Measurements from ENCODE around the gene CEBPA.

CEBPA gene

GRCh38 chr19:33278403-33279269, 23.7 kb downstream of the CEBPA start:
- H3K27ac ChIP-seq (ENCODE audit: low read length): no peak overlapping the region
- peaks cover 0 to 2% of the 10 kb centered on the region in 2 donors for H3K27me3 ChIP-seq (ENCODE audit: control insufficient read depth in 1 of 2, insufficient read depth in 2 of 2, low read length in 2 of 2)
- H3K9ac ChIP-seq (ENCODE audit: low read length in 2 of 2): no peak overlapping the region
- no peaks in the 10 kb centered on the region for H3K9me3 ChIP-seq (ENCODE audit: control insufficient read depth in 2 of 2, low read length in 2 of 2)
- H3K36me3 ChIP-seq (ENCODE audit: control insufficient read depth in 2 of 2, insufficient read depth in 2 of 2, low read length in 2 of 2): no peaks in the 10 kb centered on the region
- peaks cover 13% of the 10 kb centered on the region for H3K4me1 ChIP-seq (ENCODE audit: control insufficient read depth, insufficient read depth, low read length)
- no peak overlapping the region for H3K4me3 ChIP-seq (ENCODE audit: low read length in 2 of 2)

GRCh38 chr19:33278023-33278402, 24.3 kb downstream of the CEBPA start:
- H3K36me3 ChIP-seq (ENCODE audit: control insufficient read depth in 2 of 2, insufficient read depth in 2 of 2, low read length in 2 of 2): no peaks in the 10 kb centered on the region
- no peak overlapping the region for H3K4me3 ChIP-seq (ENCODE audit: low read length in 2 of 2)
- H3K4me1 ChIP-seq (ENCODE audit: control insufficient read depth, insufficient read depth, low read length): peaks cover 17% of the 10 kb centered on the region
- H3K9ac ChIP-seq (ENCODE audit: low read length in 2 of 2): no peak overlapping the region
- H3K27ac ChIP-seq (ENCODE audit: low read length): no peak overlapping the region
- no peaks in the 10 kb centered on the region for H3K9me3 ChIP-seq (ENCODE audit: control insufficient read depth in 2 of 2, low read length in 2 of 2)
- H3K27me3 ChIP-seq (ENCODE audit: control insufficient read depth in 1 of 2, insufficient read depth in 2 of 2, low read length in 2 of 2): peaks cover 0 to 2% of the 10 kb centered on the region in 2 donors

GRCh38 chr19:33277434-33277833, 24.9 kb downstream of the CEBPA start:
- Histone ChIP-seq H3K9me3 (ENCODE audit: control insufficient read depth in 2 of 2, low read length in 2 of 2) (no peaks in the 10 kb centered on the region), H3K36me3 (ENCODE audit: control insufficient read depth in 2 of 2, insufficient read depth in 2 of 2, low read length in 2 of 2) (no peaks in the 10 kb centered on the region), H3K4me3 (ENCODE audit: low read length in 2 of 2) (no peak overlapping the region), H3K4me1 (ENCODE audit: control insufficient read depth, insufficient read depth, low read length) (peaks cover 17% of the 10 kb centered on the region), H3K27me3 (ENCODE audit: control insufficient read depth in 1 of 2, insufficient read depth in 2 of 2, low read length in 2 of 2) (peaks cover 0 to 2% of the 10 kb centered on the region in 2 donors), H3K27ac (ENCODE audit: low read length) (no peak overlapping the region), H3K9ac (ENCODE audit: low read length in 2 of 2) (no peak overlapping the region)

GRCh38 chr19:33275933-33276619, 26.3 kb downstream of the CEBPA start:
- no peak overlapping the region for H3K27ac ChIP-seq (ENCODE audit: low read length)
- no peak overlapping the region for H3K4me3 ChIP-seq (ENCODE audit: low read length in 2 of 2)
- H3K9ac ChIP-seq (ENCODE audit: low read length in 2 of 2): no peak overlapping the region
- peaks cover 17% of the 10 kb centered on the region for H3K4me1 ChIP-seq (ENCODE audit: control insufficient read depth, insufficient read depth, low read length)
- H3K9me3 ChIP-seq (ENCODE audit: control insufficient read depth in 2 of 2, low read length in 2 of 2): no peaks in the 10 kb centered on the region
- peaks cover 0 to 1% of the 10 kb centered on the region in 2 donors for H3K27me3 ChIP-seq (ENCODE audit: control insufficient read depth in 1 of 2, insufficient read depth in 2 of 2, low read length in 2 of 2)
- H3K36me3 ChIP-seq (ENCODE audit: control insufficient read depth in 2 of 2, insufficient read depth in 2 of 2, low read length in 2 of 2): no peaks in the 10 kb centered on the region

GRCh38 chr19:33275559-33275932, 26.8 kb downstream of the CEBPA start:
- Histone ChIP-seq H3K27ac (ENCODE audit: low read length) (no peak overlapping the region), H3K4me1 (ENCODE audit: control insufficient read depth, insufficient read depth, low read length) (peaks cover 17% of the 10 kb centered on the region), H3K4me3 (ENCODE audit: low read length in 2 of 2) (no peak overlapping the region), H3K9ac (ENCODE audit: low read length in 2 of 2) (no peak overlapping the region), H3K9me3 (ENCODE audit: control insufficient read depth in 2 of 2, low read length in 2 of 2) (no peaks in the 10 kb centered on the region), H3K36me3 (ENCODE audit: control insufficient read depth in 2 of 2, insufficient read depth in 2 of 2, low read length in 2 of 2) (no peaks in the 10 kb centered on the region), H3K27me3 (ENCODE audit: control insufficient read depth in 1 of 2, insufficient read depth in 2 of 2, low read length in 2 of 2) (no peaks in the 10 kb centered on the region)

DNA sequence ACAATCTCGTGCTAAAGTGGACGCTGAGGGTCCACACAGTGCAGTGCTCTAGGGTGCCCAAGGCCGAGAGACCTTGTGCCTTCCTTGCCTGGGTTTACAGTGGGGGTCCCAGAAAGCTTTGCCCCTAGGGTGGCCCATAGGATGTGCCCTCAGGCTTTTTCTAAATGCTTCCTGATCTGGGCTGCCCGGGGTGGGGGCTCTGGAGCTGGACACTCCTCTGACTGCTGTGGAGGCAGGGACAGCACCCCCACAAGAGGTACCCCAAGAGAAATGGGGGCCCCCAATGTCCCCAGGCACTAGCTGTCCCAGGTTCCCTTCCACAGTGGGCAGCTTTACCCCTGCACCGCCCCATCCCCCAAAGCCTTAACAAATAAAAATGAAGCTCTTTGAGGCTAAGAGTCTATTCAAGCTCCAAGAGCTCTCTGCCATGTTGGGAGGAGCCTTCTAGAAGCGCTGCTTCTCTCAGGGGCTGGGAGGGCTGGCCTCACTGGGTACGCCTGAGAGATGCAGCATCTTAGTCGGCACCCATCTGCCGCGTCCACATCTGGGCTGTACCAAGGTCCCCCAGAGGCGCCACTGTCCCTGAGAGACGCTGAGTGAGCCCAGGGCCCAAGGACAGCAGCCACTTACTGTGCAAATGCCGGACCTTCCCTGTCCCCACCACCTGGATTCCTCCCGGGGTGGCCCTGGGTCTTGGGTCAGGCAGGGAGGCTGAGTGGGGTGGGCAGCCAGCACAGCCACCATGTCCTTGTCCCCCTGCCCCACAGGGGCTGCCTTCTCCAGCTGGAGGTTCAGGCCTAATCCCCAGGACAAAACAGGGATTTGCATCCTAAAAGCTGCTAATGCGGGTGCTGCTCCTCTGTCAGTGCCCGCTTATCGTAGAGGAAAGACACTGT, 27.4 kb downstream of the CEBPA start:
- H3K9me3 ChIP-seq (ENCODE audit: control insufficient read depth in 2 of 2, low read length in 2 of 2): no peaks in the 10 kb centered on the region
- no peak overlapping the region for H3K4me3 ChIP-seq (ENCODE audit: low read length in 2 of 2)
- peaks cover 17% of the 10 kb centered on the region for H3K4me1 ChIP-seq (ENCODE audit: control insufficient read depth, insufficient read depth, low read length)
- H3K27me3 ChIP-seq (ENCODE audit: control insufficient read depth in 1 of 2, insufficient read depth in 2 of 2, low read length in 2 of 2): no peaks in the 10 kb centered on the region
- H3K9ac ChIP-seq (ENCODE audit: low read length in 2 of 2): no peak overlapping the region
- H3K36me3 ChIP-seq (ENCODE audit: control insufficient read depth in 2 of 2, insufficient read depth in 2 of 2, low read length in 2 of 2): no peaks in the 10 kb centered on the region
- H3K27ac ChIP-seq (ENCODE audit: low read length): no peak overlapping the region

GRCh38 chr19:33273881-33274662, 28.3 kb downstream of the CEBPA start:
- Histone ChIP-seq H3K9me3 (ENCODE audit: control insufficient read depth in 2 of 2, low read length in 2 of 2) (no peaks in the 10 kb centered on the region), H3K4me3 (ENCODE audit: low read length in 2 of 2) (no peak overlapping the region), H3K9ac (ENCODE audit: low read length in 2 of 2) (no peak overlapping the region), H3K27me3 (ENCODE audit: control insufficient read depth in 1 of 2, insufficient read depth in 2 of 2, low read length in 2 of 2) (no peaks in the 10 kb centered on the region), H3K36me3 (ENCODE audit: control insufficient read depth in 2 of 2, insufficient read depth in 2 of 2, low read length in 2 of 2) (no peaks in the 10 kb centered on the region), H3K27ac (ENCODE audit: low read length) (no peak overlapping the region), H3K4me1 (ENCODE audit: control insufficient read depth, insufficient read depth, low read length) (peaks cover 17% of the 10 kb centered on the region)

- H3K9ac ChIP-seq (ENCODE audit: low read length in 2 of 2): no peak overlapping the region
- no peaks in the 10 kb centered on the region for H3K36me3 ChIP-seq (ENCODE audit: control insufficient read depth in 2 of 2, insufficient read depth in 2 of 2, low read length in 2 of 2)
- H3K27me3 ChIP-seq (ENCODE audit: control insufficient read depth in 1 of 2, insufficient read depth in 2 of 2, low read length in 2 of 2): no peaks in the 10 kb centered on the region
- H3K27ac ChIP-seq (ENCODE audit: low read length): no peak overlapping the region
- peaks cover 17% of the 10 kb centered on the region for H3K4me1 ChIP-seq (ENCODE audit: control insufficient read depth, insufficient read depth, low read length)
- no peak overlapping the region for H3K4me3 ChIP-seq (ENCODE audit: low read length in 2 of 2)
- no peaks in the 10 kb centered on the region for H3K9me3 ChIP-seq (ENCODE audit: control insufficient read depth in 2 of 2, low read length in 2 of 2)
Observed at GRCh38 chr19:33273065-33273736, 29.1 kb downstream of the CEBPA start.

DNA sequence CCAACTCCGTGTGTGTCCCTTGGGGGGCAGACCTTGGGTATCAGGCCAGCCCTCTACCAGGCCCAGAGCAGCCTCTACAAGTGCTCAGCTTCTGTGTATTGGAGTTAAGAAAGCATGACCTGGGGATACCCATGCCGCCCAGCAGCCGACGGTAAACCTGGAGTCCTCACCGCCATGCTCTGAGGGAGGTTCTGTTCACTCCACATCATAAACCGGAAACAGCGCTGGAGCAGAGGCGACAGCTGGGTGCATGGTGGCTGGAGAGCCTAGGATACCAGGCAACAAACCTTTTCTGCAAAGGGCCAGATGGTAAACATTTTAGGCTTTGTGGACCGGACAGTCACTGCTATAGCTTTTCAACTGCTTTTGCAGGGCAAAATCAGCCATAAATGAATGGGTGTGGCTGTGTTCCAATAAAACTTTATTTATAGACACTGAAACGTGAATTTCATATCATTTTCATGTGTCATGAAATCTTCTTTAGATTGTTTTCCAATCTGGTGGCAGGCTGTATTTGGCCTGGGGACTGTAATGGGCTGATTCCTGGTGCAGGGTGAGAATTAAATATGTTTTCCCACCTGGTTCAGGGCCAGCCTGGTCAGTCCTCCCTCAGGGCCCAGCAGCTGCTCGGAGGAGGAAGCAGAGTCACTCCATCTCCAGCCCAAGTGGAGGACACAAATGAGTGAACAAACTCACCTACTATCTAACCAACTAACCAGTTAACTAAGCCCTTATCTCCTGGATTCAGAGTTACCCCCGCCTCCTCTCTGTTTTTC, 30.9 kb downstream of the CEBPA start:
- no peaks in the 10 kb centered on the region for H3K27me3 ChIP-seq (ENCODE audit: control insufficient read depth in 1 of 2, insufficient read depth in 2 of 2, low read length in 2 of 2)
- H3K4me3 ChIP-seq (ENCODE audit: low read length in 2 of 2): no peak overlapping the region
- H3K36me3 ChIP-seq (ENCODE audit: control insufficient read depth in 2 of 2, insufficient read depth in 2 of 2, low read length in 2 of 2): no peaks in the 10 kb centered on the region
- no peak overlapping the region for H3K27ac ChIP-seq (ENCODE audit: low read length)
- H3K9ac ChIP-seq (ENCODE audit: low read length in 2 of 2): no peak overlapping the region
- peaks cover 17% of the 10 kb centered on the region for H3K4me1 ChIP-seq (ENCODE audit: control insufficient read depth, insufficient read depth, low read length)
- no peaks in the 10 kb centered on the region for H3K9me3 ChIP-seq (ENCODE audit: control insufficient read depth in 2 of 2, low read length in 2 of 2)
